Chondrocyte (in vitro differentiated cells): ENCODE results near the gene LEMD3. TPM values are rescaled to one million over a fixed set of nuclear protein-coding genes. Genes with fewer than 3 reads are reported as not detected.

ENCODE experiments used
- DNase-seq: peaks from one replicate; pipeline ENCODE4 v3.0.0; 2021; ENCODE audit warnings: mixed read lengths, low spot score
- H3K27ac Mint-ChIP-seq: one replicate; pipeline ENCODE4 v1.8.0; 2021; ENCODE audit warnings: mild to moderate bottlenecking, moderate library complexity, mixed read lengths; ENCODE audit not compliant: unreplicated experiment
- H3K27me3 Mint-ChIP-seq: 2 replicates; pipeline ENCODE4 v1.8.0; 2021; ENCODE audit warnings: low read depth, mixed read lengths
- H3K36me3 Mint-ChIP-seq: 2 replicates; pipeline ENCODE4 v1.8.0; 2021; ENCODE audit warnings: low read depth, mixed read lengths
- H3K4me1 Mint-ChIP-seq: 2 replicates; pipeline ENCODE4 v1.8.0; 2021; ENCODE audit warnings: low read depth, mild to moderate bottlenecking, mixed read lengths
- H3K4me3 Mint-ChIP-seq: one replicate; pipeline ENCODE4 v1.8.0; 2021; ENCODE audit warnings: mild to moderate bottlenecking, moderate library complexity, mixed read lengths; ENCODE audit not compliant: unreplicated experiment
- H3K9me3 Mint-ChIP-seq: 2 replicates; pipeline ENCODE4 v1.8.0; 2021; ENCODE audit warnings: low read depth, mixed read lengths
- CTCF ChIP-seq: fragments of 200-600 bp; sonication (generic); IDR thresholded peaks from 2 replicates; pipeline ENCODE4 v1.5.0; 2021; ENCODE audit warnings: antibody characterized with exemption, mild to moderate bottlenecking, moderate library complexity
- total RNA-seq: library from RNA; stranded (reverse); gene quantifications from 3 replicates; pipeline ENCODE4 v1.2.1, GENCODE V29; 2021

The LEMD3 gene
- total RNA-seq, 1 donor from 2014 or later: 21.8 TPM

- H3K36me3 Mint-ChIP-seq: peaks cover 4% of the 10 kb centered on the region
- H3K27me3 Mint-ChIP-seq: peaks cover 56% of the 10 kb centered on the region
- no peak overlapping the region for H3K4me3 Mint-ChIP-seq
- no peaks in the 10 kb centered on the region for H3K4me1 Mint-ChIP-seq
- DNase-seq: no peak
- peaks cover 9% of the 10 kb centered on the region for H3K9me3 Mint-ChIP-seq
- H3K27ac Mint-ChIP-seq: no peak overlapping the region
- TF ChIP-seq CTCF: no peak
Measured at GRCh38 chr12:65139389-65139788, 30.0 kb upstream of the LEMD3 start.

- H3K9me3 Mint-ChIP-seq: peaks cover 9% of the 10 kb centered on the region
- H3K27me3 Mint-ChIP-seq: peaks cover 67% of the 10 kb centered on the region
- H3K27ac Mint-ChIP-seq: no peak overlapping the region
- no peak for TF ChIP-seq CTCF
- no peak overlapping the region for H3K4me3 Mint-ChIP-seq
- H3K36me3 Mint-ChIP-seq: peaks cover 4% of the 10 kb centered on the region
- no peaks in the 10 kb centered on the region for H3K4me1 Mint-ChIP-seq
- DNase-seq: no peak
Measured at GRCh38 chr12:65140738-65141137, 28.6 kb upstream of the LEMD3 start.

- no peak overlapping the region for H3K27ac Mint-ChIP-seq
- DNase-seq: no peak
- H3K27me3 Mint-ChIP-seq: peaks cover 36% of the 10 kb centered on the region
- no peak for TF ChIP-seq CTCF
- no peaks in the 10 kb centered on the region for H3K4me1 Mint-ChIP-seq
- no peaks in the 10 kb centered on the region for H3K36me3 Mint-ChIP-seq
- no peaks in the 10 kb centered on the region for H3K9me3 Mint-ChIP-seq
- no peak overlapping the region for H3K4me3 Mint-ChIP-seq
Measured at GRCh38 chr12:65147312-65147905, 22.0 kb upstream of the LEMD3 start.

- DNase-seq: no peak
- TF ChIP-seq CTCF: no peak
- no peak overlapping the region for H3K27ac Mint-ChIP-seq
- H3K36me3 Mint-ChIP-seq: no peaks in the 10 kb centered on the region
- no peaks in the 10 kb centered on the region for H3K9me3 Mint-ChIP-seq
- peaks cover 5% of the 10 kb centered on the region for H3K27me3 Mint-ChIP-seq
- no peak overlapping the region for H3K4me3 Mint-ChIP-seq
- peaks cover 4% of the 10 kb centered on the region for H3K4me1 Mint-ChIP-seq
Measured at GRCh38 chr12:65152012-65152411, 17.4 kb upstream of the LEMD3 start.

- Mint-ChIP-seq H3K4me1 (peaks cover 4% of the 10 kb centered on the region), H3K9me3 (no peaks in the 10 kb centered on the region), H3K27me3 (peaks cover 5% of the 10 kb centered on the region), H3K27ac (no peak overlapping the region), H3K4me3 (no peak overlapping the region), H3K36me3 (no peaks in the 10 kb centered on the region)
- no peak for TF ChIP-seq CTCF
- DNase-seq: no peak
Measured at GRCh38 chr12:65152596-65152995, 16.8 kb upstream of the LEMD3 start.
